H9 (cell line): ENCODE measurements around the gene MINDY4. TPM values are rescaled to one million over a fixed set of nuclear protein-coding genes. Genes with fewer than 3 reads are reported as not detected.

ENCODE experiments used
- DNase-seq: peaks from one replicate; pipeline ENCODE4 v3.0.0-alpha.2; 2017
- H2AFZ ChIP-seq: one replicate; pipeline ENCODE4 v1.6.1; 2013; ENCODE audit warnings: mild to moderate bottlenecking, low read length, control low read depth, moderate library complexity
- H2AK5ac ChIP-seq: 2 replicates; pipeline ENCODE4 v1.6.1; 2013; ENCODE audit warnings: low read length, control low read depth, mixed read lengths; ENCODE audit not compliant: insufficient read length
- H2BK120ac ChIP-seq: one replicate; pipeline ENCODE4 v1.6.1; 2013; ENCODE audit warnings: low read depth, mild to moderate bottlenecking, low read length, control low read depth, inconsistent platforms; ENCODE audit not compliant: poor library complexity, severe bottlenecking
- H2BK12ac ChIP-seq: 2 replicates; pipeline ENCODE4 v1.6.1; 2013; ENCODE audit warnings: low read length, control low read depth, mixed read lengths, low read depth; ENCODE audit not compliant: insufficient read length
- H2BK15ac ChIP-seq: 2 replicates; pipeline ENCODE4 v1.6.1; 2013; ENCODE audit warnings: low read depth, low read length, control low read depth
- H2BK20ac ChIP-seq: one replicate; pipeline ENCODE4 v1.6.1; 2013; ENCODE audit warnings: low read depth, mild to moderate bottlenecking, low read length, control low read depth, inconsistent platforms; ENCODE audit not compliant: poor library complexity, severe bottlenecking
- H2BK5ac ChIP-seq: 2 replicates; pipeline ENCODE4 v1.6.1; 2013; ENCODE audit warnings: low read length, control low read depth, mixed read lengths; ENCODE audit not compliant: insufficient read length
- H3K14ac ChIP-seq: 2 replicates; pipeline ENCODE4 v1.6.1; 2013; ENCODE audit warnings: low read length, control low read depth; ENCODE audit not compliant: insufficient read depth
- H3K18ac ChIP-seq: 2 replicates; pipeline ENCODE4 v1.6.1; 2013; ENCODE audit warnings: low read depth, mild to moderate bottlenecking, mixed read lengths, low read length, control low read depth; ENCODE audit not compliant: insufficient read length
- H3K23ac ChIP-seq: 2 replicates; pipeline ENCODE4 v1.6.1; 2013; ENCODE audit warnings: low read length, control low read depth, mixed read lengths, low read depth; ENCODE audit not compliant: insufficient read length
- H3K23me2 ChIP-seq: 2 replicates; pipeline ENCODE4 v1.6.1; 2013; ENCODE audit warnings: low read depth, mild to moderate bottlenecking, mixed read lengths, low read length, control low read depth; ENCODE audit not compliant: insufficient read length, poor library complexity, severe bottlenecking
- H3K27ac ChIP-seq: 2 replicates; pipeline ENCODE4 v1.5.1; 2013; ENCODE audit warnings: low read length, control low read depth, mixed read lengths, low read depth; ENCODE audit not compliant: insufficient read length
- H3K27me3 ChIP-seq: 2 replicates; pipeline ENCODE4 v1.6.1; 2013; ENCODE audit warnings: low read length, control low read depth, inconsistent platforms; ENCODE audit not compliant: insufficient read depth
- H3K4ac ChIP-seq: 2 replicates; pipeline ENCODE4 v1.6.1; 2013; ENCODE audit warnings: low read depth, mild to moderate bottlenecking, control low read depth, inconsistent platforms, low read length, moderate library complexity
- H3K4me1 ChIP-seq: 2 replicates; pipeline ENCODE4 v1.6.1; 2013; ENCODE audit warnings: low read length, control low read depth, inconsistent platforms; ENCODE audit not compliant: insufficient read depth
- H3K4me2 ChIP-seq: 2 replicates; pipeline ENCODE4 v1.6.1; 2013; ENCODE audit warnings: low read length, control low read depth, mixed read lengths; ENCODE audit not compliant: insufficient read length, insufficient read depth
- H3K56ac ChIP-seq: 2 replicates; pipeline ENCODE4 v1.6.1; 2013; ENCODE audit warnings: low read depth, mild to moderate bottlenecking, mixed read lengths, low read length, control low read depth; ENCODE audit not compliant: insufficient read length
- H3K79me1 ChIP-seq: 2 replicates; pipeline ENCODE4 v1.6.1; 2013; ENCODE audit warnings: low read depth, mild to moderate bottlenecking, moderate library complexity, low read length, control low read depth, inconsistent platforms; ENCODE audit not compliant: insufficient read depth, poor library complexity, severe bottlenecking
- H3K79me2 ChIP-seq: 2 replicates; pipeline ENCODE4 v1.6.1; 2013; ENCODE audit warnings: low read length, control low read depth, inconsistent platforms; ENCODE audit not compliant: insufficient read depth
- H3K9ac ChIP-seq: 2 replicates; pipeline ENCODE4 v1.6.1; 2013; ENCODE audit warnings: low read length, control low read depth, mixed read lengths; ENCODE audit not compliant: insufficient read length; ENCODE audit errors: extremely low read depth
- H3K9me3 ChIP-seq: one replicate; pipeline ENCODE4 v1.6.1; 2013; ENCODE audit warnings: low read depth, low read length, inconsistent platforms; ENCODE audit not compliant: control insufficient read depth
- H3T11ph ChIP-seq: one replicate; pipeline ENCODE4 v1.6.1; 2013; ENCODE audit warnings: mild to moderate bottlenecking, low read length, control low read depth, inconsistent platforms
- H4K20me1 ChIP-seq: one replicate; pipeline ENCODE4 v1.6.1; 2013; ENCODE audit not compliant: control insufficient read depth, insufficient read length, insufficient read depth
- H4K5ac ChIP-seq: 2 replicates; pipeline ENCODE4 v1.6.1; 2013; ENCODE audit warnings: low read depth, mild to moderate bottlenecking, mixed read lengths, low read length, control low read depth; ENCODE audit not compliant: insufficient read length
- H4K8ac ChIP-seq: replicated peaks from 2 replicates; pipeline ENCODE4 v1.6.1; 2013; ENCODE audit warnings: low read length, control low read depth, mixed read lengths, low read depth; ENCODE audit not compliant: insufficient read length
- H4K91ac ChIP-seq: 2 replicates; pipeline ENCODE4 v1.6.1; 2013; ENCODE audit warnings: low read depth, mild to moderate bottlenecking, moderate library complexity, mixed read lengths, low read length, control low read depth; ENCODE audit not compliant: insufficient read length
- H3K27ac Mint-ChIP-seq, 3 experiments: 2 replicates in 2 of 3; 3 replicates in 1 of 3; pipeline ENCODE4 v1.8.0; 2020 to 2021; ENCODE audit warnings: mixed read lengths in 3 of 3, mild to moderate bottlenecking in 1 of 3, moderate library complexity in 1 of 3
- H3K27me3 Mint-ChIP-seq: 2 replicates; pipeline ENCODE4 v1.8.0; 2021; ENCODE audit warnings: low read depth, mild to moderate bottlenecking, moderate library complexity, mixed read lengths
- H3K36me3 Mint-ChIP-seq, 3 experiments: 2 replicates in 2 of 3; 3 replicates in 1 of 3; pipeline ENCODE4 v1.8.0; 2020 to 2021; ENCODE audit warnings: low read depth in 3 of 3, mixed read lengths in 3 of 3; ENCODE audit not compliant: insufficient read depth in 1 of 3
- H3K4me1 Mint-ChIP-seq, 2 experiments: 2 replicates each; pipeline ENCODE4 v1.8.0; 2020; ENCODE audit warnings: mixed read lengths in 2 of 2
- H3K4me3 Mint-ChIP-seq, 2 experiments: 2 replicates in 1 of 2; 3 replicates in 1 of 2; pipeline ENCODE4 v1.8.0; 2020 to 2021; ENCODE audit warnings: mild to moderate bottlenecking in 2 of 2, mixed read lengths in 2 of 2, moderate library complexity in 1 of 2
- H3K9me3 Mint-ChIP-seq, 2 experiments: 2 replicates in 1 of 2; 3 replicates in 1 of 2; pipeline ENCODE4 v1.8.0; 2020; ENCODE audit warnings: mild to moderate bottlenecking in 2 of 2, mixed read lengths in 2 of 2, moderate library complexity in 1 of 2
- WGBS: extraction: QIAGEN DNeasy Blood & Tissue Kit; methylation state at CpG from one replicate; pipeline ENCODE4 v1.1.7; 2013; ENCODE audit warnings: missing lambda C conversion rate, low lambda C conversion rate, mixed read lengths; ENCODE audit not compliant: insufficient read length; ENCODE audit errors: extremely low coverage; 5-methylcytosine and 5-hydroxymethylcytosine counted together
- total RNA-seq: library from RNA; stranded (reverse); gene quantifications from 2 replicates; pipeline ENCODE4 v1.2.1, GENCODE V29; 2021
- TF ChIP-seq, protein P1 (sequence below): fragments of 200-600 bp; sonication (generic); conservative IDR thresholded peaks from 3 replicates; pipeline ENCODE4 v1.8.0; 2021; ENCODE audit warnings: antibody characterized with exemption, mild to moderate bottlenecking

The MINDY4 gene
- total RNA-seq, 1 experiment from 2014 or later: 3.1 TPM

DNA sequence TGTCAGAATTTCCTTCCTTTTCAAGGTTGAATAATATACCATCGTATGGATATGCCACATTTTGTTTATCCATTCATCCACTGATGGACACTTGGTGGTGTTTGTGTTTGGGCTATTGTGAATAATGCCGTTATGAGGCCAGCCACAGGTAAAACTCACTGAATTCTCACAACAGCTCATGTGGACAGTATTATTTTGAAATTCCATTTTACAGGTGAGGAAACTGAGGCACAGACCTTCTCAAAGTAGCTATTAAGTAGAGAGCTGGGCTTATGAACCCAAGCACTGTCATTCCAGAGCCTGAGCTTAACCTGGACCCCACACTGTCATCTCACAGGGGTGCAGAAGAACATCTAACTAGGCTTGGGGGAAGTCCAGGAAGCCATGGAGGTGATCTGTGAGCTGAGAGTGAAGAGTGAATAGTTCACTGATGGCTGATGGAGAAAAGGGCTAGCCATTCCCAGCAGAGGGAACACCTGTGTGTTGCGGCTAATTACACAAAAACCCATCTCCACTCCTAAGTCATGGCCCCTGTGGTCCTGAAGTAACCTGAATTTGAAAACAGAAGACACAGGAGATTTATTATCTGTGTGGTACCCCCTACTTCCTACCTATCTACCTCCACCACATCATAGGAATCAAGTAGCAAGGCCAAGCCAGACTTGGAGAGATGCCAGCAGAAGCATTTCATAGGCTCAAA lies 10.6 kb upstream of the MINDY4 start:
- H3K56ac ChIP-seq: no peak overlapping the region
- H3K4me1 Mint-ChIP-seq: no peaks in the 10 kb centered on the region
- no CpG with 5 or more reads among the region's 3 CpGs for WGBS
- H3K4ac ChIP-seq: no peak overlapping the region
- no peak overlapping the region for H4K8ac ChIP-seq
- no peak overlapping the region for H3K4me3 Mint-ChIP-seq
- no peaks in the 10 kb centered on the region for H3K9me3 Mint-ChIP-seq
- H3T11ph ChIP-seq: no peak overlapping the region
- H3K27me3 Mint-ChIP-seq: peaks cover 28% of the 10 kb centered on the region
- DNase-seq: no peak
- no peak overlapping the region for H2AFZ ChIP-seq
- no peak overlapping the region for H2BK15ac ChIP-seq
- H2BK5ac ChIP-seq: no peak overlapping the region
- no peak overlapping the region for H3K27ac ChIP-seq
- no peaks in the 10 kb centered on the region for H3K27me3 ChIP-seq
- no peaks in the 10 kb centered on the region for H3K4me1 ChIP-seq
- H2BK12ac ChIP-seq: no peak overlapping the region
- H3K9ac ChIP-seq: no peak overlapping the region
- no peak overlapping the region for H3K4me2 ChIP-seq
- H3K18ac ChIP-seq: no peak overlapping the region
- no peak overlapping the region; a peak in 1 of 7 replicates for H3K27ac Mint-ChIP-seq
- H4K5ac ChIP-seq: no peak overlapping the region
- H3K79me1 ChIP-seq: no peaks in the 10 kb centered on the region
- H2AK5ac ChIP-seq: no peak overlapping the region
- H3K23me2 ChIP-seq: no peaks in the 10 kb centered on the region
- H3K79me2 ChIP-seq: no peaks in the 10 kb centered on the region
- no peaks in the 10 kb centered on the region for H3K9me3 ChIP-seq
- no peak overlapping the region for H4K91ac ChIP-seq
- no peak overlapping the region for H3K14ac ChIP-seq
- H4K20me1 ChIP-seq: no peaks in the 10 kb centered on the region
- no peak overlapping the region for H2BK20ac ChIP-seq
- no peaks in the 10 kb centered on the region for H3K36me3 Mint-ChIP-seq
- H3K23ac ChIP-seq: no peak overlapping the region
- H2BK120ac ChIP-seq: no peak overlapping the region
- TF ChIP-seq, protein P1, sequence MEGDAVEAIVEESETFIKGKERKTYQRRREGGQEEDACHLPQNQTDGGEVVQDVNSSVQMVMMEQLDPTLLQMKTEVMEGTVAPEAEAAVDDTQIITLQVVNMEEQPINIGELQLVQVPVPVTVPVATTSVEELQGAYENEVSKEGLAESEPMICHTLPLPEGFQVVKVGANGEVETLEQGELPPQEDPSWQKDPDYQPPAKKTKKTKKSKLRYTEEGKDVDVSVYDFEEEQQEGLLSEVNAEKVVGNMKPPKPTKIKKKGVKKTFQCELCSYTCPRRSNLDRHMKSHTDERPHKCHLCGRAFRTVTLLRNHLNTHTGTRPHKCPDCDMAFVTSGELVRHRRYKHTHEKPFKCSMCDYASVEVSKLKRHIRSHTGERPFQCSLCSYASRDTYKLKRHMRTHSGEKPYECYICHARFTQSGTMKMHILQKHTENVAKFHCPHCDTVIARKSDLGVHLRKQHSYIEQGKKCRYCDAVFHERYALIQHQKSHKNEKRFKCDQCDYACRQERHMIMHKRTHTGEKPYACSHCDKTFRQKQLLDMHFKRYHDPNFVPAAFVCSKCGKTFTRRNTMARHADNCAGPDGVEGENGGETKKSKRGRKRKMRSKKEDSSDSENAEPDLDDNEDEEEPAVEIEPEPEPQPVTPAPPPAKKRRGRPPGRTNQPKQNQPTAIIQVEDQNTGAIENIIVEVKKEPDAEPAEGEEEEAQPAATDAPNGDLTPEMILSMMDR: no peak
